A172 (cell line): ENCODE measurements around the gene RTN4IP1. TPM values are rescaled to one million over a fixed set of nuclear protein-coding genes. Genes with fewer than 3 reads are reported as not detected.
A peak's percentile ranks its signal among the peaks of the same experiment; 100 is the strongest.

Source experiments
- DNase-seq: peaks from one replicate; pipeline ENCODE4 v3.0.0-alpha.2; 2015; ENCODE audit warnings: low spot score
- total RNA-seq: library from RNA; depleted of rRNA; stranded (reverse); fragments of >200 nt; shearing (Covaris generic); gene quantifications from 2 replicates; pipeline ENCODE4 v1.2.3, GENCODE V29; 2014; rRNA removed

The RTN4IP1 gene
- total RNA-seq = 9.9 and 10.9 TPM in 2 replicates

- DNase-seq = peak; percentile 91
Observed at GRCh38 chr6:106629103-106629858, at the start of gene RTN4IP1, which contains the start of gene QRSL1. RTN4IP1 (minus strand) TSS chr6:106629498; CDS start chr6:106629021, 477 bp downstream. QRSL1 (plus strand) TSS chr6:106629578; CDS start chr6:106629682, 104 bp downstream.

GRCh38 chr6:106677282-106677681, 48.0 kb upstream of the RTN4IP1 start:
- DNase-seq = no peak

DNA sequence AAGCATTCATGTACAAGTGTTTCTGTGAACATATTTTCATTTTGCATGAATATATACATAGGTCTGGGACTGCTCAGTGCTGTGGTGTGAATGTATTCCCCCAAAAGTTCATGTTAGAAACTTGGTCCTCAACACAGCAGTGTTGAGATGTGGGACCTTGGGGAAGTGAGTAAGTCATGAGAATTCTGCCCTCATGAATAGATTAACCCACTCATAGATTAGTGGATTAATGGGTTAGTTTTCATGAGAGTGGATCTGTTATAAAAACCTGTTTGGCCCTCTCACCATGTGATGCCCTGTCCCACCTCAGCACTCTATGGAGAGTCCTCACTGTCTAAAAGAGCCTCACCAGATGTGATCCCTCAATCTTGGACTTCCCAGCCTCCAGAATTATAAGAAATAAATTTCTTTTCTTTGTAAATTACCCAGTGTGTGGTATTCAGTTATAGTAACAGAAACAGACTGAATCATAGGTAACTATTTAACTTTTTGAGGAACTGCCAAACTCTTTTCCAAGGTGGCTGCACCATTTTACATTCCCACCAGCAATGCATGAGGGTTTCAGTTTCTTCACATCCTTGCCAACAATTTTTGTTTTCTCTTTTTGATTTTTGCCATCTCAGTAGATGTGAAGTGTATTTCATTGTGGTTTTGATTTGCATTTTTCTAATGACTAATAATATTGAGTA, 45.4 kb upstream of the RTN4IP1 start:
- no peak for DNase-seq

- DNase-seq = no peak
Observed at GRCh38 chr6:106671651-106672050, 42.4 kb upstream of the RTN4IP1 start.

- no peak for DNase-seq
Observed at GRCh38 chr6:106670236-106670635, 40.9 kb upstream of the RTN4IP1 start.

GRCh38 chr6:106667022-106667402, 37.7 kb upstream of the RTN4IP1 start:
- DNase-seq = no peak

DNA sequence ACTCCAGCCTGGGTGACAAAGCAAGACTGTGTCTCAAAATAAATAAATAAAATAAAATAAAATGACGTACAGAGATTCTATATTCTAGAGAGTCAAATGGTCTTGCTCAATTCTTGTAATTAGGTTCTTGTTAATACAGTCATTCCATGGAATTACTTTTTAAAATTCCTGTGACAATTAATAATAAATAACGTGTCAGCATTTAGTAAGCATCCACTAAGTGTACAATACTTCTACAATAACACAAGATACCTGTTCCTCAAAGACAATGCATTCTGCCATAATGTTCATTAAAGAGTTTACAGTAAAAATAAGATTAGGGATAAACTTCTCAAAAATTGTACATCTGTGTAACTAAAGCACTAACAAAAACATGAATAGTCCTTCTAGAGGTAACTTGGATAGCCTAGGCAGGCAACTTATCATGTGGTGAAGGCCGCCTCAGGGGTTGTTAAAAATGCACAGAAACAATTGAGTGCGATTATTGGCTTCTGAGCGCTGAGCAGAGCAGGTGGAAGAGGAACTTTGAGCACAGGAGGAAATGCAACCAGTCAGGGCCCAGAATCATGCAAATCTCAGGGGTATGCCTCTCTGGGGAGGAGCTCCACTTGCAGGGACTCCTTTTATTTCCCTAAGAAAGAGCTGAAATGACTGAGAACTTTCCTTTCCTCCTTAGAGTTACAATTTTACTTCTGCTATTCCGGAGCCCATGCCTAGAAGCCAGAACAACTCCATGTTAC, 37.2 kb upstream of the RTN4IP1 start:
- no peak for DNase-seq

DNA sequence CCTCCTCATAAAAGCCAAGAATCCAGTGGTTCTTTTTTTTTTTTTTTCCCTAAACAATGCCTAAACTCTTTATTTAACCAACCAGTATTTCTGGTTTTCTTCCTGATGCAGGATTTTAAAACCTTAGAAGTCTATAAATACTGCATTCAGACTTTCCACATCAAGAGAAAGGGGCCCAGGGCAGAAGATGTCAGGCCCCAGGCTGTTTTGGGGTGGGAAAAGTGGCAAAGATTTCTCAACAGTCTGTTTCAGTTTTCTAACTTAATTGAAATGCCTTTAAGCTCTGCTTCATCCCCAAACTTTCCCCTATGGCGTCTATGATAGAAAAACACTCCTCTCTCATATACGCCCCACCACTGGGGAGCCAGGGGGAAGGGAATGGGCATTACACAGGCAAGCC, 33.2 kb upstream of the RTN4IP1 start:
- DNase-seq = no peak

GRCh38 chr6:106659859-106660258, 30.6 kb upstream of the RTN4IP1 start:
- no peak for DNase-seq

- no peak for DNase-seq
Observed at GRCh38 chr6:106658469-106658868, 29.2 kb upstream of the RTN4IP1 start.

DNA sequence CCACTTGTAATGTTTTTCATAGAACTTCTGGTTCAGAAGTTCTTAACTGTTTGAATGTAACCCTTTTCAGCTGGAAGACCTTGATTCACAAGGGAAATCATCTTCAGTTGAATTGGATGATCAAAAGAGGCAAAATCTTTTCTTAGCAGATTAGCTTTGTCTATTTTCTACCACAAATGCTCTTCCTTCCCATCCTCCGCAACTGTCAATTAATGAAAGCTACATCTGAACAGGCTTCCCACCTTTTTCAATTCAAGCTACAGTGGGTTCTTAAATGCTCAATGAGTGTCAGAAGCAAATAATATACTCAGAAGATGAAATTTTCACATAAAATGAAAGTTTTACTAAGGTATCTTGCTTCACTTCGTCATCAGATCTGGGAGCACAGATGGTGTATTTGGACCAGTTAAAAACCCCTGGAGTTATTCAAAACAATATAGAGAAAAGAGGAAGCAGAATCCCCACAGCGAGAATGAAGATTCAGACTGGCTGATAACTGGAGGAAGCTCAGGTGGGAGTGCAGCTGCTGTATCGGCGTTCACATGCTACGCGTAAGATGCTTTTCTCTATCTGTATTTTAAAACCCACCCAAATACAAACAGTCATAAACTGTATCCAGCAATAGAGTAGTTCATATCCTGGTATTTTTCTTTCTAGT, 19.5 kb upstream of the RTN4IP1 start:
- no peak for DNase-seq

- DNase-seq = no peak
Observed at GRCh38 chr6:106643061-106643460, 13.8 kb upstream of the RTN4IP1 start.

DNA sequence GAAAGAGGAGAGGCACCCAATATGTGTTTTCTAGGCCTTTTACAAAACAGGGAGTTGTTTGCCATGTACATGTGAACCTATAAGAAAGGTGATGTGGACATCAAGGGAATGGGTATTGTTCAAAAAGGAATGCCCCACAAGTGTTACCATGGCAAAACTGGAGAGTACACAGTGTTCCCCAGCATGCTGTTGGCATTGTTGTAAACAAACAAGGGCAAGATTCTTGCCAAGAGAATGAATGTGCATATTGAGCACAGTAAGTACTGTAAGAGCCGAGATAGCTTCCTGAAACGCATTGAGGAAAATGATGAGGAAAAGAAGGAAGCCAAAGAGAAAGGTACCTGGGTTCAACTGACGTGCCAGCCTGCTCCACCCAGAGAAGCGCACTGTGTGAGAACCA, 13.2 kb upstream of the RTN4IP1 start:
- DNase-seq = no peak

- no peak for DNase-seq
Observed at GRCh38 chr6:106639812-106640211, 10.5 kb upstream of the RTN4IP1 start.

- DNase-seq = no peak
Observed at GRCh38 chr6:106637717-106638341, 8.5 kb upstream of the RTN4IP1 start.

GRCh38 chr6:106637051-106637716, 7.9 kb upstream of the RTN4IP1 start:
- no peak for DNase-seq

DNA sequence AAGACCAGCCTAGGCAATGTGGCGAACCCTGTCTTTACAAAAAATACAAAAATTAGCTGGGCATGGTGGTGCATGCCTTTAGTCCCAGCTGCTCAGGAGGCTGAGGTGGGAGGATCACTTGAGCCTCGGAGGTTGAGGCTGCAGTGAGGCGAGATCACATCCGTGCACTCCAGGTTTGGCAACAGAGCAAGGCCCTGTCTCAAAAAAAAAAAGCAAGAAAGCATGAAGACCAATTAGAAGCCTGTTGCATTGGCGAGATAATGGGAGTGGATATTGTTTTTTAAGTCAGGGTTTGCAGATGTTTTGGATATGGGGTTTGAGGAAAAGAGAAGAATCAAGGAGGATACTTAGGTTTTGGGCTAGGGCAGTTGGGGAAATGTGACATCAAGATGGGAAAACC, 5.3 kb upstream of the RTN4IP1 start:
- DNase-seq = no peak

GRCh38 chr6:106631346-106631745, 2.0 kb upstream of the RTN4IP1 start:
- DNase-seq = peak; percentile 18

- DNase-seq = no peak
Observed at GRCh38 chr6:106630366-106630765, 1.1 kb upstream of the RTN4IP1 start.

- DNase-seq = no peak
Observed at GRCh38 chr6:106629859-106630163, 513 bp upstream of the RTN4IP1 start.

GRCh38 chr6:106628658-106629102, 618 bp downstream of the RTN4IP1 start:
- DNase-seq = no peak
